Spleen (tissue), 11 donors: ENCODE measurements around the gene SUCLG2. TPM values are rescaled to one million over a fixed set of nuclear protein-coding genes. Genes with fewer than 3 reads are reported as not detected.

ENCODE experiments used
- DNase-seq: peaks from one replicate; pipeline ENCODE4 v3.0.0-alpha.2; 2020
- H3K27ac ChIP-seq, 8 donors: fragments of 200-600 bp; sonication (generic) in 7 of 8; 1 replicate in 4 of 8; 2 replicates in 4 of 8; pipeline versions ENCODE4 v1.5.0 to v1.8.0; 2016 to 2021; ENCODE audit warnings: inconsistent platforms in 4 of 8, mild to moderate bottlenecking in 4 of 8, moderate library complexity in 1 of 8
- H3K27me3 ChIP-seq, 7 donors: fragments of 200-600 bp; sonication (generic) in 6 of 7; replicated peaks in 1 of 7; 1 replicate in 4 of 7; 2 replicates in 3 of 7; pipeline versions ENCODE4 v1.5.0 to v1.8.0; 2016 to 2021; ENCODE audit warnings: inconsistent platforms in 3 of 7, mild to moderate bottlenecking in 1 of 7
- H3K36me3 ChIP-seq, 6 donors: fragments of 200-600 bp; sonication (generic) in 5 of 6; 1 replicate in 4 of 6; 2 replicates in 2 of 6; pipeline versions ENCODE4 v1.5.0 to v1.8.0; 2016 to 2021; ENCODE audit warnings: inconsistent platforms in 2 of 6
- H3K4me1 ChIP-seq, 6 donors: fragments of 200-600 bp; sonication (generic) in 5 of 6; 1 replicate in 3 of 6; 2 replicates in 3 of 6; pipeline versions ENCODE4 v1.5.0 to v1.8.0; 2016 to 2021; ENCODE audit warnings: inconsistent platforms in 3 of 6
- H3K4me3 ChIP-seq, 8 donors: fragments of 200-600 bp; sonication (generic) in 7 of 8; 1 replicate in 4 of 8; 2 replicates in 4 of 8; pipeline versions ENCODE4 v1.5.0 to v1.8.0; 2016 to 2021; ENCODE audit warnings: inconsistent platforms in 4 of 8, mild to moderate bottlenecking in 4 of 8, moderate library complexity in 2 of 8
- H3K9me3 ChIP-seq, 8 donors: fragments of 200-600 bp; sonication (generic) in 7 of 8; 1 replicate in 4 of 8; 2 replicates in 4 of 8; pipeline versions ENCODE4 v1.5.0 to v1.8.0; 2016 to 2021; ENCODE audit warnings: inconsistent platforms in 4 of 8
- POLR2A ChIP-seq, 3 donors: fragments of 450-650 bp; IDR thresholded peaks; one replicate each; pipeline ENCODE4 v1.5.1; 2017; ENCODE audit warnings: antibody characterized with exemption in 3 of 3, mild to moderate bottlenecking in 1 of 3
- POLR2AphosphoS5 ChIP-seq, 3 donors: sonication (generic); formaldehyde crosslinking; IDR thresholded peaks; one replicate each; pipeline ENCODE4 v1.5.1; 2017; ENCODE audit warnings: antibody characterized with exemption in 3 of 3
- WGBS, 5 donors: extraction: QIAGEN DNeasy Blood & Tissue Kit in 3 of 5; methylation state at CpG; one replicate each; pipeline versions ENCODE4 v1.1.5 to v1.1.7; 2013 to 2018; 5-methylcytosine and 5-hydroxymethylcytosine counted together
- intact Hi-C: fragments of 100-400 bp; cut with DNase I; formaldehyde crosslinking; loops from one replicate; pipeline ENCODE4 v1.15.0; 2023; ENCODE audit warnings: low total_unique reads
- polyA plus RNA-seq, 3 donors: library from polyadenylated mRNA; stranded (reverse); fragments of 200-250 nt; gene quantifications; one replicate each; pipeline ENCODE4 v1.2.1, GENCODE V29; 2013
- total RNA-seq, 7 donors: library from RNA; depleted of rRNA in 3 of 7; stranded (reverse); fragments of >200 nt in 3 of 7; fragmentation: NEBNext Ultra II Directional in 4 of 7; extraction: Animal tissue kit (Norgen Biotek cat#: 25700) in 4 of 7; gene quantifications; one replicate each; pipeline versions ENCODE4 v1.1.0 to v1.2.1, GENCODE V29; 2016 to 2021
- TF ChIP-seq, protein P1 (sequence below), 11 experiments: fragments of 200-600 bp in 7 of 11; fragments of 450-650 bp in 4 of 11; sonication (generic) in 4 of 11; IDR thresholded peaks in 8 of 11; conservative IDR thresholded peaks in 3 of 11; 1 replicate in 7 of 11; 2 replicates in 4 of 11; pipeline versions ENCODE4 v1.4.0 to v1.8.0; 2016 to 2021; ENCODE audit warnings: antibody characterized with exemption in 11 of 11, inconsistent platforms in 4 of 11, mild to moderate bottlenecking in 1 of 11
- donor health status: healthy with polysubstance abuse.
- donor health status: DM: no; HTN: no; CAD: no; lungs with moderate emphysema.
- donor health status: DM: no; HTN: no; CAD: no.
- donor health status: Bipolar disorder and iron deficiency.
- donor health status: healthy.
- donor health status: DM: no; HTN: no; CAD: no.
- donor health status: DM: yes; HTN: yes; CAD: no.

The SUCLG2 gene
- total and polyA plus RNA-seq, 10 donors = 31.5 to 75.6 (median 55.2) TPM

DNA sequence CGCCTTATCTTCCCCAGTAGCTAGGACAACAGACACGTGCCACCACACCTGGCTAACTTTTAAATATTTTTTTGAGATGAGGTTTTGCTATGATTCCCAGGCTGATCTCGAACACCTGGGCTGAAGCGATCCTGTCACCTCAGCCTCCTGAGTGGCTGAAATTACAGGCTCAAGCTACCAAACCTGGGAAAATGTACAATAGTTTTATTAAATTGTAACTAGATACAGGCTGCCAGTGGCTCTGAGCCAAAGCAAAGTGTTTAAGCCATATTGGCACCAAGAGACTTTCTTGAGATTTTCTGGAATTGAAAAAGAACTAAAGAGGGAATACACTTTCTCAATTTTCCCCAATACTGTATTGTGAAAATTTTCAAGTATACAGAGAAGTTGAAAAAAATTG, 204.3 kb downstream of the SUCLG2 start:
- DNase-seq = no peak
- intact Hi-C loops = no loop called here
- H3K27ac ChIP-seq = no peak overlapping the region
- TF ChIP-seq POLR2A (IDR thresholded peaks at IDR 0.05) = no peak
- TF ChIP-seq, protein P1, sequence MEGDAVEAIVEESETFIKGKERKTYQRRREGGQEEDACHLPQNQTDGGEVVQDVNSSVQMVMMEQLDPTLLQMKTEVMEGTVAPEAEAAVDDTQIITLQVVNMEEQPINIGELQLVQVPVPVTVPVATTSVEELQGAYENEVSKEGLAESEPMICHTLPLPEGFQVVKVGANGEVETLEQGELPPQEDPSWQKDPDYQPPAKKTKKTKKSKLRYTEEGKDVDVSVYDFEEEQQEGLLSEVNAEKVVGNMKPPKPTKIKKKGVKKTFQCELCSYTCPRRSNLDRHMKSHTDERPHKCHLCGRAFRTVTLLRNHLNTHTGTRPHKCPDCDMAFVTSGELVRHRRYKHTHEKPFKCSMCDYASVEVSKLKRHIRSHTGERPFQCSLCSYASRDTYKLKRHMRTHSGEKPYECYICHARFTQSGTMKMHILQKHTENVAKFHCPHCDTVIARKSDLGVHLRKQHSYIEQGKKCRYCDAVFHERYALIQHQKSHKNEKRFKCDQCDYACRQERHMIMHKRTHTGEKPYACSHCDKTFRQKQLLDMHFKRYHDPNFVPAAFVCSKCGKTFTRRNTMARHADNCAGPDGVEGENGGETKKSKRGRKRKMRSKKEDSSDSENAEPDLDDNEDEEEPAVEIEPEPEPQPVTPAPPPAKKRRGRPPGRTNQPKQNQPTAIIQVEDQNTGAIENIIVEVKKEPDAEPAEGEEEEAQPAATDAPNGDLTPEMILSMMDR (IDR thresholded peaks at IDR 0.05 in 8 of 11, conservative IDR thresholded peaks at IDR 0.05 in 3 of 11) = no peak
- TF ChIP-seq POLR2AphosphoS5 (IDR thresholded peaks at IDR 0.05) = no peak
- H3K4me1 ChIP-seq = no peaks in the 10 kb centered on the region
- 85 to 96% (median 93%) methylated on average over 4 of the region's 4 CpGs for WGBS, 5 donors
- no peak overlapping the region for H3K4me3 ChIP-seq
- H3K27me3 ChIP-seq = no peaks in the 10 kb centered on the region
- H3K9me3 ChIP-seq = no peaks in the 10 kb centered on the region
- peaks cover 0 to 17% (median 0%) of the 10 kb centered on the region in 6 donors for H3K36me3 ChIP-seq

DNA sequence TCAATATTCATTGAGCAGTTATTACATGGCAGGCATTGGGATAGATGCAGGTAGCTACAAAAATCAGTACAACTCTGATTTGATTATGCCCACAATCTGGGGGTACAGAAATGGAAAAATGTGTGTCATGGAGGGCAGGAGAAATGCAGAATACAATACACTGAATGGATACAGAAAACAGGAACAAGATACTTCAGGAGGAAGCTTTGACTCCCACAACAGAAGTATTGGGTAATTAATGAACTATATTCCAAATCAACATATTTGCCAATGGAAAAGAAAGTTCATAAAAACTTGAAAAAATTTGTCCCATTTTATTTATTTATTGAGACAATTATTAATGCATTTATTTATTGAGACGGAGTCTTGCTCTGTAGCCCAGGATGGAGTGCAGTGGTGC, 207.0 kb downstream of the SUCLG2 start:
- TF ChIP-seq, protein P1 (IDR thresholded peaks at IDR 0.05 in 8 of 11, conservative IDR thresholded peaks at IDR 0.05 in 3 of 11) = no peak
- TF ChIP-seq POLR2A (IDR thresholded peaks at IDR 0.05) (no peak), POLR2AphosphoS5 (IDR thresholded peaks at IDR 0.05) (no peak)
- no peaks in the 10 kb centered on the region for H3K27me3 ChIP-seq
- 95 to 100% (median 100%) methylated on average over 1 of the region's 1 CpG for WGBS, 5 donors
- H3K36me3 ChIP-seq = peaks cover 0 to 4% (median 0%) of the 10 kb centered on the region in 6 donors
- H3K4me1 ChIP-seq = no peaks in the 10 kb centered on the region
- H3K4me3 ChIP-seq = no peak overlapping the region
- intact Hi-C loops = no loop called here
- peaks cover 0 to 11% (median 0%) of the 10 kb centered on the region in 8 donors for H3K9me3 ChIP-seq
- H3K27ac ChIP-seq = no peak overlapping the region
- DNase-seq = no peak

DNA sequence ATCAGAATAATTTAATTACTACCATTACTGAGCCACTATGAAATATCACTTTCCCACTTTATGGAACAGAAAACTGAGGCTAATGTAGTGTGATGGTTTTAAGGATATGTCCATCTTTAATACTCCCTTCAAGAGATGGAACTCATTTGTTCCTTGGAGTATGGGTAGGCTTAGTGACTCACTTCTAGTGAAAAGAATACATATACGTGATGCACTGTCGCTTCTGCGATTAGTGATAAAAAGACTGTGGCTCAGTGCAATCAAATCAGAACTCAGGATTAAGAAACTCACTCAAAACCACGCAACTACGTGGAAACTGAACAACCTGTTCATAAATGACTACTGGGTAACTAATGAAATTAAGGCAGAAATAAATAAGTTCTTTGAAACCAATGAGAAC, 216.6 kb downstream of the SUCLG2 start:
- Histone ChIP-seq H3K4me1 (peaks cover 0 to 6% (median 0%) of the 10 kb centered on the region in 6 donors), H3K27me3 (no peaks in the 10 kb centered on the region), H3K4me3 (no peak overlapping the region), H3K27ac (no peak overlapping the region), H3K9me3 (peaks cover 0 to 12% (median 0%) of the 10 kb centered on the region in 8 donors), H3K36me3 (peaks cover 0 to 31% (median 0%) of the 10 kb centered on the region in 6 donors)
- no peak for DNase-seq
- WGBS, 5 donors = 81 to 94% (median 89%) methylated on average over 5 of the region's 5 CpGs
- intact Hi-C loops = no loop called here
- TF ChIP-seq, protein P1 (IDR thresholded peaks at IDR 0.05 in 8 of 11, conservative IDR thresholded peaks at IDR 0.05 in 3 of 11) = no peak
- TF ChIP-seq POLR2A (IDR thresholded peaks at IDR 0.05) (no peak), POLR2AphosphoS5 (IDR thresholded peaks at IDR 0.05) (no peak)

GRCh38 chr3:67437090-67437489, 217.3 kb downstream of the SUCLG2 start:
- Histone ChIP-seq H3K36me3 (peaks cover 0 to 33% (median 0%) of the 10 kb centered on the region in 6 donors), H3K9me3 (peaks cover 0 to 11% (median 1%) of the 10 kb centered on the region in 8 donors), H3K4me1 (peaks cover 0 to 6% (median 0%) of the 10 kb centered on the region in 6 donors), H3K4me3 (no peak overlapping the region), H3K27me3 (no peaks in the 10 kb centered on the region), H3K27ac (no peak overlapping the region)
- DNase-seq = no peak
- 94 to 99% (median 96%) methylated on average over 3 of the region's 3 CpGs for WGBS, 5 donors
- TF ChIP-seq, protein P1 (IDR thresholded peaks at IDR 0.05 in 8 of 11, conservative IDR thresholded peaks at IDR 0.05 in 3 of 11) = no peak
- TF ChIP-seq POLR2AphosphoS5 (IDR thresholded peaks at IDR 0.05) = no peak
- no peak for TF ChIP-seq POLR2A (IDR thresholded peaks at IDR 0.05)
- intact Hi-C loops = no loop called here
